Spleen (tissue), 7 donors: ENCODE results near the gene EEIG1.

Source experiments
- CTCF ChIP-seq, 11 experiments: fragments of 200-600 bp in 7 of 11; fragments of 450-650 bp in 4 of 11; sonication (generic) in 4 of 11; IDR thresholded peaks in 8 of 11; conservative IDR thresholded peaks in 3 of 11; 1 replicate in 7 of 11; 2 replicates in 4 of 11; pipeline versions ENCODE4 v1.4.0 to v1.8.0; 2016 to 2021; ENCODE audit warnings: antibody characterized with exemption in 11 of 11, inconsistent platforms in 4 of 11, mild to moderate bottlenecking in 1 of 11
- POLR2A ChIP-seq, 3 donors: fragments of 450-650 bp; IDR thresholded peaks; one replicate each; pipeline ENCODE4 v1.5.1; 2017; ENCODE audit warnings: antibody characterized with exemption in 3 of 3, mild to moderate bottlenecking in 1 of 3
- POLR2AphosphoS5 ChIP-seq, 3 donors: sonication (generic); formaldehyde crosslinking; IDR thresholded peaks; one replicate each; pipeline ENCODE4 v1.5.1; 2017; ENCODE audit warnings: antibody characterized with exemption in 3 of 3
- donor health status: DM: no; HTN: no; CAD: no; lungs with moderate emphysema.
- donor health status: DM: no; HTN: no; CAD: no.
- donor health status: DM: no; HTN: no; CAD: no.

GRCh38 chr9:128020692-128021091, 39.9 kb upstream of the EEIG1 start:
- TF ChIP-seq CTCF (IDR thresholded peaks at IDR 0.05 in 8 of 11, conservative IDR thresholded peaks at IDR 0.05 in 3 of 11) = no peak
- no peak for TF ChIP-seq POLR2A (IDR thresholded peaks at IDR 0.05)
- no peak for TF ChIP-seq POLR2AphosphoS5 (IDR thresholded peaks at IDR 0.05)
